DMS79 (cell line): ENCODE measurements around the gene SLC15A1.

Experiments used
- DNase-seq: peaks from one replicate; lab custom pipeline; 2025; lab: John Stamatoyannopoulos, UW

SLC15A1 gene

GRCh38 chr13:98693756-98694155, 58.7 kb downstream of the SLC15A1 start:
- DNase-seq, result no peak

DNA sequence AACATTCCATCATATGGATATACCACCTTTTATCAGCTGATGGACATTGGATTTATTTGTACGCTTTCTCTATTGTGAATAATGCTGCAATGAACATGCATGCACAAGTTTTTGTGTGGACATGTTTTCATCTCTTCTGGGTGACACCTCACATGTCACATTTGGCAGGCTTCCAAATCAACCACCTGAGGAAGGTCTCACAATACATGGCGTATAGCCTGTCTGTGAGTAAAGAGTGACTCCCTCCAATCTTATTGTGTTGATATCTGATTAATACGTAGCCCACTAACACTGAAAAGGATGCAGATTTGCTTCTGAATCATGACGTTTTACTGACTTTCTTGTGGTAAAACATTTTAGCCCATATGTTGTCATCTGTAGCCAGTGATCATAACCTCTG, 61.1 kb downstream of the SLC15A1 start:
- DNase-seq, result no peak

GRCh38 chr13:98690348-98691022, 62.0 kb downstream of the SLC15A1 start:
- no peak for DNase-seq

DNA sequence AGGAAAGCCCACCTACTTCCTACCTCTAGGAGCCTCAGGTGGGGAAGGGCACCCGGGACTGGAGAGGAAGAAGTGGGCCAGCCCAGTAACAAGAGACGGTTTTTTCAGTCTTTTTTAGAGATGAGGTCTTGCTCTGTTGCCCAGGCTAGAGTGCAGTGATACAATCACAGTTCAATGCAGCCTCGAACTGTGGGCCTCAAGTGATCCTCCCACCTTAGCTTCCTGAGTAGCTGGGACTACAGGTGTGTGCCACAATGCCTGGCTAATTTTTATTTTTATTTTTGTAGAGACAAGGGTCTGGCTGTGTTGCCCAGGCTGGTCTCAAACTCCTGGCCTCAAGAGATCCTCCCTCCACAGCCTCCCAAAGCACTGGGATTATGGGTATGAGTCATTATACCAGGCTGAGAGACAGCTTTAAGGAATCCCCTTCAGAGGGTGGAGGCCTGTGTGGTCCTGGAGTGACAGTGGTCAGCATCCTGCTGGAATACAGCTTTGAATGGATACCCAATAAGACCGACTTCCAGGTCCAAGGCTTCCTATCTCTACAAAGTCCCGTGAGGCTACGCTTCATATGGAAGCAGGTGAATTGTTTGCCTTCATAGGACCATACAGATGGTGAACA, 63.0 kb downstream of the SLC15A1 start:
- DNase-seq, result no peak

DNA sequence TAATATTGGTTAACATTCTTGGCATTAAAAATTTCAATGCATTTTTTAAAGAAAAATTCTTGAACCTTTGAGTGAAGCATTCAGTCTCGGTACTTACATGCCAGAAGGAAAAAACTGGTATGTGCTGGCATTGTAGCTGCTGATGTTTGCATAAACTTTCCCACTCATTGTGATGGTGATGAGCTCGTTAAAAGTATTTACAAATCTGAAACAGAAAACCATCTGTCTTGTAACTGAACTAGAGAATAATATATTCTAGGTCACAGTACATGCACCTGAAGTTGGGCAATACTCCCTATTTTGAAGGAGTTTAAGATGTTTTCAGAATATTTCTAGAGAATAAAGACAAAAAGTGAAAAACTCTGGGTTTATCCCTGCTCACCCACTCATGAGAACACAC, 64.1 kb downstream of the SLC15A1 start:
- no peak for DNase-seq

DNA sequence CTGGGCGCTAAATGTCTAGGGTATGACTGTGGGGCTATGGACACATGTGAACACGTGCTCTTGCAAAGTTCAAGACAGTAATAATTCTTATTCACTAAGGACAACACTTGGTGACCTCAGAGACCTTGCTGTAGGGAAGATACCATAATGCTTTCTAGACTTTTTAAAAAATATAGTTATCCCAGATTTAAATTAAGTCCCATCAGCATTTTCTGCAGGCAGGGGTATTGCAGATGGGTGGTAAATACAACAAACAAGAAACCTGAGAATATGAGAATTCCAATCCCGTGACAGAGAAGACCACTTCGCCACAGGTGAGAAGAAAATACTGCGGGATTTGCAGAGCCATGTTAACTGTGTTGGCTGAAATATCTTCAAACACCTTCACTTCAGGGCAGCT, 65.2 kb downstream of the SLC15A1 start:
- no peak for DNase-seq

GRCh38 chr13:98686270-98686669, 66.2 kb downstream of the SLC15A1 start:
- DNase-seq, result no peak

GRCh38 chr13:98685146-98685545, 67.3 kb downstream of the SLC15A1 start:
- DNase-seq, result no peak

DNA sequence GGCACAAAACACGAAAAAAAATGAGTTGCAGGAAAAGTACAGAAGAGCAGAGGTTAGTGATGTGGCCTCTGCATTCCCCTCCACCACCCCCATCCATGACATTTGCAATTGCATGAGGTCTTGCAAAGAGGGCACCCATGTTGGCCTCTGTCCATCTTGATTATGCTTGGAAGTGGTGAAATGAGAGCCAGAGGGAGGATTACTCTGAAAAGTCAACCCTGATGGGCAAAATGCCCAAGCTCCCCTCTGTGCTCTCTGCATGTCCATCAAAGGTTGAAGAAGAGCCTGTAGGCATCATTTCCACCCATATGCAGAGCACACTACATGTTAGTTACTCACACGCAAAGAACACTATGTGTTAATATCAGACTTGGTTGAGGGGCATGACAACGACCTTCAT, 71.4 kb downstream of the SLC15A1 start:
- DNase-seq, result no peak

DNA sequence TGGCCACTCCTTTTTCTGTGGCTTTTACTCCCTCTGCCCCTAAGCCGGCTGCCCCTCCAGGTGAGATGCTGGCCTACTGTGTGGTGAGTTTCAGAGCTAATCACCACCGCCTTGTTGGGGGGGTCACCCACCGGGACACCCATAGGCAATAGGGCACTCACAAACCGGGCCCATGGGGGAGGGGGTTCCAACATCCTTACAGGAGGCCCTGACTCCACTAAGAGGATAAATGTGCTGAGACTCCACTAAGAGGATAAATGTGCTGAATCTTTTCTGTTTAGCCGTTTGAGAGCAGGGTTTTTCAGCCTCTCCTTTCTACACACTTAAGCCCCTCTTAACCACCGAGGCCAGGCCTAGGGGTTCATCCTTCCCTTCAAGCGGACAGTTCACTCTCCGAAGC, 73.7 kb downstream of the SLC15A1 start:
- DNase-seq, result no peak

DNA sequence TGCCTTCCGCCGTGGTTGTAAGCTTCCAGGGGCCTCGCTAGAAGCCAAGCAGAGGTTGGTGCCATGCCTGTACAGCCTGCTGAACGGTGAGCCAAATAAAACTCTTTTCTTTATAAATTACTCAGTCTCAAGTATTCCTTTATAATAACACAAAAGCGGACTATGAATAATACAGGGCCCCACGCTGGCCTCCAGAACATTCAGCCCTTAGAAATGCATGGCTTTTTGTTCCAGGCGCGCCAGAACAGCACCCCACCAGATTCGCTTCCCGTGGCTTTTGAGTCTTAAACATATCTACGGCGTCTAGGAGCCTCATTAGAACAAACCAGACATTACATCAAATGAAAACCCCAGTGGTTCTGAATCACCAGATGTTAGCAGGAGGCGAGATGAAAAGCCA, 75.1 kb downstream of the SLC15A1 start:
- no peak for DNase-seq

DNA sequence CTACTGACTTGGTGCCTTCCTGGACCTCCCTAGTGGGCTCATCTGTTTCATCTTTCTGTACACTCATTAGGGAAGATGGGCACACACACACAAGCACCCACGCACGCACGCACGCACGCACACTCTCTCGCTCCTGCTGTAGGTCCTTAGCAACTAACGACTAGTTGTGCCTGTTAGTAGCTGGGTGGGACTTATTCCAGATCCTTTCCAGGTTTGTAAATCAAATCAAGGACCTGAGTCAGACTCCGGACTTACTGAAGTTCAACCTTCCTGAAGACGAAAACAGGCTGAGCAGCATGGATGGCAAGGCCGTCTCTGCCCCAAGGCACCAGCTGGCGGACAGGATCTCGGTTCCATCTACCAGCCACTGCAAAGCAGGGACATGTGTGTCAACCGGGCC, 76.2 kb downstream of the SLC15A1 start:
- DNase-seq, result no peak

- DNase-seq, result no peak
Observed at GRCh38 chr13:98675837-98676236, 76.6 kb downstream of the SLC15A1 start.

- no peak for DNase-seq
Observed at GRCh38 chr13:98675066-98675465, 77.4 kb downstream of the SLC15A1 start.

DNA sequence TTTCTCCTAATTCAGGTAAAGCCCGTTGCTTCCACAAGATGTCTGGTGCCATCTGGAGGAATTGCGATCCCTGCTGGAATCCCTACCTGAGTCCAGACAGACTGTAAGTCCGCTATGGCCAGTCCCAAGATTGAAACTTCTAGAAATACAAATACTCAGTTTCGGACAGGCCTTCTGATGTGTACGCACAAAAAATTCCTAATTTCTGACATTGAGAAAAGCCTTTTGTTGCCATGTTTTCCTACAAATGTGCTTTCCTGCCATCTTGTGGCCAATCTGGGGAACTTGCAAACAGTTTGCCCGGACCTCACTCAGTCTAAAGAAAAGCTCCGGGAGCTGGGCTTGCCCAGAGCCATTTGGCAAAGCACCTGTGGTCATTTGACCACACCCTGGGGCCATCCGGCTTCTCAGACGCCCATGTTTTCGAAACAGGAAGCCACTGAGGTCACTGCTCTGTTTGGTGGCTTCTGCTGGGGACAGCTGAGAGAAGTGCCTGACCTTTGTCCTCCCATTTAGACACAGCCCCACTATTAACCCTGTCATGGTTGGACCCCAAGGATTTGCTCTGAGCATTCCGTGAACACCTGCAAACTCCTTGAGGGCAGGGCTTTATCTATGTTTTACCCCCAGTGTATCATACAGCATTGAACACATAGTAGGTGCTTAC, 79.4 kb downstream of the SLC15A1 start:
- DNase-seq, result peak; percentile 59

DNA sequence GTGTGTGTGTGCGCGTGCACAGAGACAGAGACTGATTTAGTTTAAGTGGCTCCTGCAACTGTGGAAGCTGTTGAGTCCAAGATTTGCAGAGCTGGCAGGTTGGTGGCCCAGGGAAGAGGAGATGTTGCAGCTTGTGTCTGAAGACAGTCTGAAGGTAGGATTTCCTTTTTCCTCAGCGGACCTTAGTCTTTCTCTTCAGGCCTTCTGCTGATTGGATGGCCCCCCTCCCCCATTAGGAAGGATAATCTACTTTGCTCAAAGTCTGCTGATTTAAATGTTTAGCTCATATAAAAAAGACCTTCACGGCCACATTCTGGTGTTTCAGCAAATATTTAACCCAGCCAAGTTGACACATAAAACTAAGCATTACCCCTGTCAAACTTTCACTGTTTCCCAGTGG, 84.3 kb downstream of the SLC15A1 start:
- DNase-seq, result no peak

DNA sequence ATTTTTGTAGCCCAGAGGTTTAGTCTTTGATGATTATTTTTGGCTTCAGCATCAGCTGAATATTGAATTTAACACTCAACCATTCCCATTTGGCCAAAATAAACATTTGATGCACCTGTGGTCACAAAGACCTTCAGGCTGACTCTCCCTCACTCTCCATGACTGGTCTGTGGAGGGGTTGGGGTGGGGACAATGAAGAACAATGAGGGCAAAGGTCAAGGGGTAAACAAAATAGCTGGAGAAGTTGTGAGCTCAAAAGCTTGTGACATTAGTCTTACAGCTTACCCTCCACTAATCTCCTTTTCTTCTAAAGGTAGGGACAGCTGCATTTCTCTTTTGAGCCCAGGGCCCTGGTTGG, 86.9 kb downstream of the SLC15A1 start:
- DNase-seq, result no peak

DNA sequence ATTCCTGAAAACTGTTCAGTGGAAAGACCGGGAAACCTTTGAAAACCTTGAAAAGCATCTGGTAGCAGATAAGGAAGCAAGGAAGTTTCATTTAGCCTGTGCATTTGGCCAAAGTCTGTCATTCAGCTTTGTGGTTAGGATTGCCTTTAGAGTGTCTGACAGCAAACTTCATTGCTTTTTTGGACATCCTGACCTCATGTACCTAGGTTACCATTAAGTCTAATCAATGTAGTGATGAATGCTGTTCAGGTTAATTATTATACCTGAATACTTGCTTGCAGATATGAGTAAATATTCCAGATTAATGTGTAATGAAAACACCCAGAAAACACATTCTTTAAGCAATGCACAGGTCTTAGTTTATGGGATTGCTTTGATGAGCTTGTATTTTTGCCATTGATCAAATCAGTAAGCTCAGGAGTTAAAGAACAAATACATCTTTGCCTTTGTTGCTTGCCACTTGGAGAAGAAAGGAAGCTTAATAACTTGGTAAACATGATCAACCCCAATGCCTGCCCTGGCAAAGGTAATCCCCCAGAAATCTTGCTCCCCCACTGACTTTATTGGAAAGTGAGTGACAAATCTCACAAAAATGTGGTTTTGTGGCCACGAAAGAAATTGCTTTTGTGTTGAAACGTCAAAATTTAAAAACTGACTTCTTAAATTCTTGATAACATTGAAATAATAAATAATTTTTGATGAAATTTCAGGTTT, 87.4 kb downstream of the SLC15A1 start:
- no peak for DNase-seq

DNA sequence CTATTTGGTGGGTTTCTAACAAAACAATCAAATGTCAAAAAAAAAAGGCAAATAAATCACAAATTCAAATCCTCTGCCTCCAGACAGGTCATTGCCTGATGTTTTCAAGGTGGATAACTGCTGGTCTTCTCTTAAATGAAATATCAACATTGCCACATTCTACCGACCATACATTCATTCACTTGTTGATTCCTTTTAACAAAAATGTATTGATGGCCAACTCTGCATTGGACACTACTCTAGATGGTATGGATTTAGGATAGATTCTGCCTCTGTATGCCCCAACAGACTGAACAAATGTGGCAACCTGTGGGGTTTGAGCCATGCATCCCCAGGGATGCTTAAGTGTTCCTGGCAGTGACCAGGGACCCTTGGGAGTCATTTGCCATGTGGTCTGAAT, 88.0 kb downstream of the SLC15A1 start:
- DNase-seq, result no peak

DNA sequence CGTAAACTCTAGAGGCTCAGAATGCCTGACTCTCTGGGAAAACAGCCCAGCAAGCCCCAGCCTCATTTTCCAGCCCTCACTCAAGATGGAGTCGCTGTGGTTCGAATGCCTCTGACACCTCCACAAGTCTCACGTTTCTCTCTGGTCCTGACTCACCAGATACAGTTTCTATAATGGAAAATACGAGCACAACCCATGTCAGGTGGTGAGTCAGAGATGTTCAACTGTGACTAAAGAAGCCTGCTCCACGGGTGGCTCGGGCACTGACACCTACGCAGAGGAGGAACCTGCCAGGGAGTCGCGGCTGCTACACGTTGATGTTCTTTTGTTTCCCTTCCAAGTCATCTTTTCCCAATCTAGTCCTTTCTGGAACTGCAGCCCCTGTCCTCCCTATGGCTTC, 88.4 kb downstream of the SLC15A1 start:
- no peak for DNase-seq

- DNase-seq, result no peak
Observed at GRCh38 chr13:98658131-98658530, 94.3 kb downstream of the SLC15A1 start.

GRCh38 chr13:98657506-98658085, 94.9 kb downstream of the SLC15A1 start:
- no peak for DNase-seq

- DNase-seq, result no peak
Observed at GRCh38 chr13:98656223-98656622, 96.2 kb downstream of the SLC15A1 start.
